Stimulated activated CD4-positive, alpha-beta T cell treated with anti-CD3 and anti-CD28 coated beads, TNF-alpha, amount 100 ng/mL, for 4 hours (primary cell): ENCODE measurements around the gene MBD5.

ENCODE experiments used
- DNase-seq, 3 experiments: peaks; one replicate each; pipeline ENCODE4 v3.0.0-alpha.2; 2020; ENCODE audit warnings: low read depth in 3 of 3

Gene MBD5

DNA sequence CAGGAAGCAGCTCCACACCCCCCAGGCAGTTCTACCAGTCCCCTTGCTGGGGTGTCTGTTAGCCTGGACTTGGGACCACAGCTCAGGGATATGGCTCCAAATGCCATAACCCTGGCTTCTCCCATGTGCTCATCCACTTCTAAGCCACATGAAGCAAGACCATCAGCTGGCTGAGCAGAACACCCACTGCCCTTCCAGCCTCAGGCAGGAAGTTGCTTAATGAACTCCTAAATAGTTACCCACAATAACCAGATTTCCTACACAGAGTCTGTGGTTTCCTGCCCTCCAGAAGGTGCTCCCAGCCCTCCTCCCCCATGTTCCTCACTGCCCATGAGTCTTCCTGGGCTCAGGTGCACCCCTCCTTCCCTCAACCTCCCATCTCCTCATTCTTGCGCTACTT is 525.4 kb downstream of the MBD5 start:
- DNase-seq = no peak

GRCh38 chr2:148548716-148549400 is 528.0 kb downstream of the MBD5 start:
- DNase-seq = no peak

- DNase-seq = peak in 2 of 3 experiments; percentile 11 to 16
Observed at GRCh38 chr2:148552675-148553331, 531.9 kb downstream of the MBD5 start.

DNA sequence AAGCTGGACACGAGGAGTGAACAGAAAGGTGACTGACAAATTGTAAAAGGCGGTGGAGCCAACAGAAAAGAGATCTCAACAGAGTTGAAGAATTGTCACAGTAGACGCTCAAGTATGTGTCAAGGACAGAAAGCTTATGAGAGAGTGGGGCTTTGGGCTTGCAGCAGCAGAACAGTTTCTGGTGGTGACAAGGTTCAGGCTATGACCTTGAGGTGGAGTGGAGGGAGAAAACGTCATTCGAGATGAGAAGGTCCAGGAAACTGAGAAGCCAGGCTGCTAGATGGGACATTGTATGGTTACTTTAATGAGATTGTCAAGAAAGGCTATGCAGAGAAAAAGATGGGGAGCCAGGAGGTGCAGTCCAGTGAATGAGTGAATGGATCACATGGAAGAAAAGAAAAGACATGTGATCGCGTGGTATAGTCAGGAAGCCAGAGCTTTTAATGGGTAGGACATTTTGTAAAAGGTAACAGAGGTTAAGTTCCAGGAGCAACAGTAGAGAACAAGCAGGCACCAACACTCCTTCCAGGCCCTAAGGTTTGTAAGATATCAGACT is 532.5 kb downstream of the MBD5 start:
- DNase-seq = no peak

GRCh38 chr2:148554459-148555247 is 533.8 kb downstream of the MBD5 start:
- no peak for DNase-seq

DNA sequence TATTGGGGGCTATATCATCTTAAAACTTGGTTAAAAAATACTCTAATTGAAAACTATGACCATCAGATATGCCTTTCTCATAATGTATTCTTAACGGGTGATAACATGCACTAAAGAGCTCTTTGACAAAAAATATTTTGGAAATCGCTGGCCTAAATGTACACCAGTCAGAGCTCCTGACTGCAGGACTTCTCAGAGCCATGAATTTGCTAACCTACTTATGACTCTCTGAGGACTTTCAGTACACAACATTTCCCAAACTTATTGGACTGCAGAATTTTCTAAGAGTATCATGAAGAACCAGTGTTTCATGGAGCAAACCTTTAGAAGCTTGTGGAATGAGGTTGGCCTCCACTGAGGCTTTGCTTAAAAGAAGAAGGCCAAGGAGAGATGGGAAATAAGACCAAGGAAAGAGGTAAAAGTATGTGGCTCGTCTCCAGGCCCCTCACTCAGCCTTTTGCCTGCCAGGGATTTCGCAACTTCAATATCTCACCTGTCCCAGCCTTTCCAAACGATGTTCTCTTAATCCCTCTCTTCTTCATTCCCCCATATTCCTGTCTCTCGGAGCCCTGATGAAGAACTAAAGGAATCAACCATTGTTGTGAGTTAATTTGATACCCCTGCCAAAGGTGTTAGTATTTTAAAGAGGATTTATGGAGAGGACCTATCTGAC is 534.9 kb downstream of the MBD5 start:
- DNase-seq = no peak

DNA sequence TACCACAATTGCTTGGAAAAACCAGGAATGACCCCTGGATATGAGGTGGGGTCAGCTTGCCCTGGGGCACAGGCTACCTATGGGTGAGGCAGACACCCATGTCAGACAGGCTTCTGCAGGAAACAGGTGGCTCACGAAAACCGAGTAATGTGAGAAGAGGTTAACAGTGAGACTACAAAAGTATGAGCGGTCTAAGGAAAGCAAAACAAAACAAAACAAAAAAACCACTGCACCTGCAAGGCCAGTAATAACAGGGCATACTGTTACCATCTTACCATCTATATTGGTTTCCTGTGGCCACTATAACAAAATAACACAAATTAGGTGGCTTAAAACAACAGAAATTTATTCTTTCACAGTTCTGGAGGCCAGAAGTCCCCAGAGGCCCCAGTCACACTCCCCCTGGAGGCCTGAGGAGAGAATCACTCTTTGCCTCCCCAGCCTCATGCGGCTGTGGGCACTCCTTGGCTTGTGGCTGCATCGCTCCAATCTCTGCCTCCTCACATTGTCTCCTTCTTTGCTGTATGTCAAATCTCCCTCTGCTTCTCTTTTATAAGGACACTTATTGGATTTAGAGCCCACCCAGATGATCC is 537.0 kb downstream of the MBD5 start:
- DNase-seq = no peak

DNA sequence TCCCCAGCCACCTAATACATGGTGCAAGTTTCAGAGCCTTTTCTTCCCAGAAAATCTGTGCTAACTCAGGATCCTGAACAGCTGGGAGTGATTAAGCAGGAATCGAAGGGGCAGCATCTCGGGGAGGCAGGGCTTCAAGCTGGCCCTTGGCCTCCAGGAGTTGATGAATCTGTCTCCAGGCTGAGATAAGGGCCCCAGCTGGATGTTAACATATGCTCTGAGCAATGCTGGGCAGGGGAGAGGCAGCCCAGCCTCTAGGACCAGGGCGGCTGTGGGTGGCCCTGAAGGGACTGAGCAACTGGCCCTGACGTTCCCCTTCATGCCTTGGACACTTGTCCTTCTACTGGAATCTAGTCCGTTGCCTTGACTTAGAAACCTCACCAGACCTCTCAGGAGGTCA is 539.6 kb downstream of the MBD5 start:
- DNase-seq = no peak

DNA sequence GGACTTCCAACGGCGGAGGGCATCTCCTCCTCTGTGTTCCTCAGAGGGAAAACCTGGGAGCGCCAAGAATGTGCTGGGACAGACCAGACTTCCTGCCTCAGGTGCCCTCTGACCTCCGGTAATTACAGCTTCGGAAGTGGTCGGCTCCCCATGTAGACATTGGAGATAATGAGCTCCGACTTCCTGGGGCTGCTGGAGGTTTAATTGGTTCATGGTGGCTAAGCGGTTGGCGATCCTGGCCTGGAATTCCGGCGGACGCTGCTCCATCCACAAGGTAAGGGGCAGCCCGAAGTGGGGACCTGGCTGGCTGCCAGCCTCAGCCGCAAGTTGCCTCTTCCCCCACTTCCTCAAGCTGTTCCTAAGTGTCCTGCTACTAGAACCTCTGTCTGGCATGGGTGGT is 540.5 kb downstream of the MBD5 start:
- DNase-seq = no peak

DNA sequence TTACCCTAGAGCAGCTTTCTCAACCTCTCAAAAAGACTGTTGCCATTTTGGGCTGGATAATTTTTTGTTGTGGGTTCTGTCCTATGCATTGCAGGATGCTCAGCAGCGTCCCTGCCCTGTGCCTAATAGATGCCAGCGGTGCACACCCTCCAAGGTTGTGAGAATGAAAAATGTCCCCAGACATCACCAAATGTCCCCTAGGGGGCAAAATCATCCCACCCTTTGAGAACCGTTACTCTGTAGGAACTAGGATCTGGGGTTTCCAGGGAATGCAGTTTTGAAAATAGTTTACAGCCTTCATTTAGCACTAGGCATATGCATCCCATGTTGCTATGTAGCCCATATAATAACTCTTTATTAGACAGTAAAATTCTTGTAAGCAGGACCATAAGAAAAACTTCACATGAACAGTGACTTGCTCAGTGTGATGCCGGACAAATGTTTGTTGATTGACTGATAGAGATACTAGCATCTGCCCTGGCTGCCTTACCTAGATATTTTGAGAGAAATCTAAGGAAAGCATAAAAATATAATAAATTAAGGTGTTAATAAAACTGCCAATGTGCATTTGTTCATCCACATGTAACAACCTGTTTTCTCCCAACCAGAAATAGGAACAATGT is 544.5 kb downstream of the MBD5 start:
- no peak for DNase-seq
